HepG2 (cell line): ENCODE measurements around the gene ITGB7. TPM values are rescaled to one million over a fixed set of nuclear protein-coding genes. Genes with fewer than 3 reads are reported as not detected.

Experiments
- AGO1 ChIP-seq: fragments of 200-400 bp; formaldehyde crosslinking; IDR thresholded peaks from 2 replicates; pipeline ENCODE4 v1.6.1; 2017; ENCODE audit warnings: mild to moderate bottlenecking, low read depth, low read length, moderate library complexity; ENCODE audit not compliant: poor library complexity, severe bottlenecking
- CCDC6 ChIP-seq: sonication (generic); formaldehyde crosslinking; IDR thresholded peaks from 2 replicates; pipeline ENCODE4 v1.8.1; 2022; ENCODE audit warnings: mild to moderate bottlenecking, missing genetic modification reagents, moderate library complexity
- DZIP1 ChIP-seq: sonication (generic); formaldehyde crosslinking; IDR thresholded peaks from 2 replicates; pipeline ENCODE4 v1.5.0; 2020; ENCODE audit warnings: mild to moderate bottlenecking, missing genetic modification reagents
- ELF1 ChIP-seq: sonication (generic); formaldehyde crosslinking; IDR thresholded peaks from 2 replicates; pipeline ENCODE4 v1.4.0; 2020; ENCODE audit warnings: missing genetic modification reagents
- EZH2 ChIP-seq: conservative IDR thresholded peaks from 2 replicates; pipeline ENCODE4 v1.6.1; 2012; ENCODE audit warnings: mild to moderate bottlenecking, low read depth, low read length, moderate library complexity
- GRHL1 ChIP-seq: sonication (generic); formaldehyde crosslinking; conservative IDR thresholded peaks from 2 replicates; pipeline ENCODE4 v1.8.0; 2022; ENCODE audit warnings: missing genetic modification reagents
- SRSF4 ChIP-seq: fragments of 200-400 bp; formaldehyde crosslinking; IDR thresholded peaks from one replicate; pipeline ENCODE4 v1.6.1; 2018; ENCODE audit warnings: mild to moderate bottlenecking, low read depth, low read length, moderate library complexity; ENCODE audit not compliant: poor library complexity, severe bottlenecking
- STAG1 ChIP-seq: sonication (generic); formaldehyde crosslinking; IDR thresholded peaks from 2 replicates; pipeline ENCODE4 v1.4.0; 2020; ENCODE audit warnings: missing genetic modification reagents
- ZNF263 ChIP-seq: sonication (generic); formaldehyde crosslinking; IDR thresholded peaks from 2 replicates; pipeline ENCODE4 v1.4.0; 2020; ENCODE audit warnings: missing genetic modification reagents
- ZNF44 ChIP-seq: sonication (generic); formaldehyde crosslinking; IDR thresholded peaks from 2 replicates; pipeline ENCODE4 v1.5.1; 2020; ENCODE audit warnings: mild to moderate bottlenecking, missing genetic modification reagents
- ZNF572 ChIP-seq: sonication (generic); formaldehyde crosslinking; IDR thresholded peaks from 2 replicates; pipeline ENCODE4 v1.5.1; 2020; ENCODE audit warnings: mild to moderate bottlenecking, missing genetic modification reagents
- ZNF616 ChIP-seq: sonication (generic); formaldehyde crosslinking; IDR thresholded peaks from 2 replicates; pipeline ENCODE4 v1.5.0; 2020; ENCODE audit warnings: low read depth, mild to moderate bottlenecking, missing genetic modification reagents
- ZNF687 ChIP-seq: sonication (generic); formaldehyde crosslinking; IDR thresholded peaks from 2 replicates; pipeline ENCODE4 v1.5.1; 2020; ENCODE audit warnings: mild to moderate bottlenecking, missing genetic modification reagents, moderate library complexity
- ZNF703 ChIP-seq: sonication (generic); formaldehyde crosslinking; IDR thresholded peaks from 2 replicates; pipeline ENCODE4 v1.5.1; 2020; ENCODE audit warnings: missing genetic modification reagents, mild to moderate bottlenecking, moderate library complexity, borderline replicate concordance
- ZNF784 ChIP-seq: sonication (generic); formaldehyde crosslinking; IDR thresholded peaks from 2 replicates; pipeline ENCODE4 v1.5.1; 2020; ENCODE audit warnings: missing genetic modification reagents, mild to moderate bottlenecking, borderline replicate concordance
- ZNF816 ChIP-seq: sonication (generic); formaldehyde crosslinking; IDR thresholded peaks from 2 replicates; pipeline ENCODE4 v1.8.0; 2022; ENCODE audit warnings: missing genetic modification reagents, mild to moderate bottlenecking, borderline replicate concordance
- polyA plus RNA-seq, 8 experiments: library from polyadenylated mRNA; depleted of rRNA in 3 of 8; stranded (reverse) in 7 of 8; unstranded in 1 of 8; fragments of >200 nt; fragmentation: Illumina TruSeq in 4 of 8; extraction: Trizol in 4 of 8; gene quantifications; 2 replicates each; pipeline versions ENCODE4 v1.2.1 to v1.2.3, GENCODE V29; 2011 to 2016; ENCODE audit warnings: low read depth in 4 of 8, missing spikeins in 1 of 8, mixed read lengths in 1 of 8; ENCODE audit not compliant: insufficient read depth in 1 of 8
- total RNA-seq, 5 experiments: library from RNA; depleted of rRNA; stranded (reverse); fragments of >200 nt; fragmentation: Illumina TruSeq; extraction: Trizol; gene quantifications; 2 replicates each; pipeline ENCODE4 v1.2.3, GENCODE V29; 2016; ENCODE audit warnings: low read depth in 1 of 5

ITGB7 gene
- total and polyA plus RNA-seq, 2 of the 13 experiments (the other 11 are each of a cell fraction or from before 2014, with no cell fraction given), result 0.16 to 0.18 TPM

- TF ChIP-seq ZNF784 (no peak), CCDC6 (0 out of 2 replicates have a peak, but pooled peaks have one; percentile 44), DZIP1 (no peak), EZH2 (no peak), ZNF816 (CRISPR knock-in tag) (no peak), ZNF616 (no peak), SRSF4 (no peak), GRHL1 (CRISPR knock-in tag) (no peak), ELF1 (CRISPR knock-in tag) (0 out of 2 replicates have a peak, but pooled peaks have one; percentile 17), ZNF44 (CRISPR knock-in tag) (no peak), ZNF703 (CRISPR knock-in tag) (no peak), AGO1 (peak; percentile 39), ZNF687 (CRISPR knock-in tag) (peak; percentile 53), ZNF572 (no peak), STAG1 (CRISPR knock-in tag) (peak; percentile 66), ZNF263 (CRISPR knock-in tag) (peak; percentile 25; the same call in 1 of the 2 replicates)
Observed at GRCh38 chr12:53190108-53190729, 16.8 kb downstream of the ITGB7 start (continued).
